ENCODE data around the gene ABLIM2. TPM values are rescaled to one million over a fixed set of nuclear protein-coding genes. Genes with fewer than 3 reads are reported as not detected.

ABLIM2 gene
- total RNA-seq, 1 experiment from 2014 or later, result 1.0 TPM

- H2BK20ac ChIP-seq (ENCODE audit: low read depth, low read length, poor library complexity, severe bottlenecking), result no peak overlapping the region
- Mint-ChIP-seq H3K4me1 (peaks cover 2 to 11% of the 10 kb centered on the region in 2 experiments), H3K27ac (no peak overlapping the region; a peak in 1 of 7 replicates), H3K9me3 (no peaks in the 10 kb centered on the region; a peak in 1 of 5 replicates), H3K4me3 (no peak overlapping the region), H3K36me3 (ENCODE audit: insufficient read depth in 1 of 3, low read depth in 3 of 3) (no peaks in the 10 kb centered on the region), H3K27me3 (ENCODE audit: low read depth) (no peaks in the 10 kb centered on the region; the same call in none of the 2 replicates)
- H3K79me1 ChIP-seq (ENCODE audit: insufficient read depth, low read depth, low read length, poor library complexity, severe bottlenecking), result no peaks in the 10 kb centered on the region
- H2BK120ac ChIP-seq (ENCODE audit: low read depth, low read length, poor library complexity, severe bottlenecking), result no peak overlapping the region
- no peak overlapping the region for H2BK12ac ChIP-seq (ENCODE audit: insufficient read length, low read depth, low read length)
- H3K4me2 ChIP-seq (ENCODE audit: insufficient read depth, insufficient read length, low read length), result no peak overlapping the region
- H3K9me3 ChIP-seq (ENCODE audit: control insufficient read depth, low read depth, low read length), result no peaks in the 10 kb centered on the region
- no peaks in the 10 kb centered on the region for H3K79me2 ChIP-seq (ENCODE audit: insufficient read depth, low read length)
- H2BK15ac ChIP-seq (ENCODE audit: low read depth, low read length), result no peak overlapping the region
- H4K20me1 ChIP-seq (ENCODE audit: control insufficient read depth, insufficient read depth, insufficient read length), result no peaks in the 10 kb centered on the region
- H3K18ac ChIP-seq (ENCODE audit: insufficient read length, low read depth, low read length), result no peak overlapping the region
- no peaks in the 10 kb centered on the region; the same call in 1 of the 2 replicates for H3K4me1 ChIP-seq (ENCODE audit: insufficient read depth, low read length)
- no peak overlapping the region for H3K9ac ChIP-seq (ENCODE audit: extremely low read depth, insufficient read length, low read length)
- H3K23ac ChIP-seq (ENCODE audit: insufficient read length, low read depth, low read length), result no peak overlapping the region
- H3K27ac ChIP-seq (ENCODE audit: insufficient read length, low read depth, low read length), result no peak overlapping the region
- H3K56ac ChIP-seq (ENCODE audit: insufficient read length, low read depth, low read length), result no peak overlapping the region
- no peaks in the 10 kb centered on the region for H3K23me2 ChIP-seq (ENCODE audit: insufficient read length, low read depth, low read length, poor library complexity, severe bottlenecking)
- no peak overlapping the region for H3K4ac ChIP-seq (ENCODE audit: low read depth, low read length)
- H2AK5ac ChIP-seq (ENCODE audit: insufficient read length, low read length), result no peak overlapping the region
- no peak for TF ChIP-seq CTCF (conservative IDR thresholded peaks at IDR 0.05)
- no peak overlapping the region for H2AFZ ChIP-seq (ENCODE audit: low read length)
- H4K8ac ChIP-seq (replicated peaks; ENCODE audit: insufficient read length, low read depth, low read length), result no peak overlapping the region
- no peak overlapping the region for H2BK5ac ChIP-seq (ENCODE audit: insufficient read length, low read length)
- no peaks in the 10 kb centered on the region for H3K27me3 ChIP-seq (ENCODE audit: insufficient read depth, low read length)
- H3K14ac ChIP-seq (ENCODE audit: insufficient read depth, low read length), result no peak overlapping the region; the same call in 1 of the 2 replicates
- no peak overlapping the region for H4K91ac ChIP-seq (ENCODE audit: insufficient read length, low read depth, low read length)
- no peak for DNase-seq
- no peak overlapping the region for H3T11ph ChIP-seq (ENCODE audit: low read length)
- no CpG with 5 or more reads among the region's 10 CpGs for WGBS (ENCODE audit: extremely low coverage, insufficient read length, low lambda C conversion rate)
- no peak overlapping the region for H4K5ac ChIP-seq (ENCODE audit: insufficient read length, low read depth, low read length)
Observed at GRCh38 chr4:8013976-8014726, 144.5 kb downstream of the ABLIM2 start.
